OCI-LY1 (cell line): ENCODE data around the gene DNMBP.

Experiments
- CTCF ChIP-seq: fragments of 200-600 bp; sonication (generic), shearing (Covaris generic); IDR thresholded peaks from 2 replicates; pipeline ENCODE4 v1.5.1; 2017; ENCODE audit warnings: mild to moderate bottlenecking, antibody characterized with exemption, low read length, moderate library complexity, mixed read lengths
- EZH2 ChIP-seq: fragments of 200-600 bp; sonication (generic), shearing (Covaris generic); IDR thresholded peaks from 2 replicates; pipeline ENCODE4 v1.8.0; 2017; ENCODE audit warnings: borderline replicate concordance, mixed run types, mild to moderate bottlenecking, antibody characterized with exemption, low read length, moderate library complexity, mixed read lengths

GRCh38 chr10:100009283-100009792 is 409 bp downstream of the DNMBP start:
- TF ChIP-seq CTCF, result peak; percentile 23; the same call in 1 of the 2 replicates
- no peak for TF ChIP-seq EZH2
